Effector CD4-positive, alpha-beta T cell (primary cell): ENCODE data around the gene ARPC5.

Experiments used
- DNase-seq: peaks from one replicate; pipeline ENCODE4 v3.0.0-alpha.2; 2020

Gene ARPC5

GRCh38 chr1:183609759-183610452 lies 25.7 kb downstream of the ARPC5 start:
- no peak for DNase-seq

GRCh38 chr1:183609313-183609712 lies 26.3 kb downstream of the ARPC5 start:
- no peak for DNase-seq

- no peak for DNase-seq
Measured at GRCh38 chr1:183607322-183607980, 28.1 kb downstream of the ARPC5 start.

GRCh38 chr1:183605904-183606303 lies 29.7 kb downstream of the ARPC5 start:
- no peak for DNase-seq

- DNase-seq, result no peak
Measured at GRCh38 chr1:183604815-183605214, 30.8 kb downstream of the ARPC5 start.

GRCh38 chr1:183604038-183604808 lies 31.4 kb downstream of the ARPC5 start:
- no peak for DNase-seq

DNA sequence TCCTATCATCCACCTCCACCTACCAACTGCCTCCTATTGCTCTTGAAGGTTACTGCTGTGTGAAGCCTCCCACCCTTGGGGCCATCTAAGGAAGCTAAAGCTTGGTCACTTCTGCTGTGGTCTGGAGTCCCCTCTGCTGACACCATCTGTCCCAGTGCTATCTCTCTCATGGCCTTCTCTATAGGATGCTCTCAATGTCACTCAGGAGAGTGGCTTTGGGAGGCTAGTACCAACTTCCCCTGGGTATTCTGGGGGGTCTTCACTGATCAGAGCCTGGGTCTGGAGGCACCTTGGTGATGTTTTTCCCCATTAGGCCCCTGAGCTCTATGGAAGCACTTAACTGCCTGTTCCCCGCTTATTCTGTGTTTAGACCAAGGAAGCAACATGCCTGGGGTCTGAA lies 33.1 kb downstream of the ARPC5 start:
- no peak for DNase-seq

- DNase-seq, result no peak
Measured at GRCh38 chr1:183600634-183601033, 34.9 kb downstream of the ARPC5 start.

GRCh38 chr1:183600136-183600535 lies 35.4 kb downstream of the ARPC5 start:
- DNase-seq, result no peak

- no peak for DNase-seq
Measured at GRCh38 chr1:183598386-183598785, 37.2 kb downstream of the ARPC5 start.

GRCh38 chr1:183597656-183598347 lies 37.8 kb downstream of the ARPC5 start:
- DNase-seq, result no peak

DNA sequence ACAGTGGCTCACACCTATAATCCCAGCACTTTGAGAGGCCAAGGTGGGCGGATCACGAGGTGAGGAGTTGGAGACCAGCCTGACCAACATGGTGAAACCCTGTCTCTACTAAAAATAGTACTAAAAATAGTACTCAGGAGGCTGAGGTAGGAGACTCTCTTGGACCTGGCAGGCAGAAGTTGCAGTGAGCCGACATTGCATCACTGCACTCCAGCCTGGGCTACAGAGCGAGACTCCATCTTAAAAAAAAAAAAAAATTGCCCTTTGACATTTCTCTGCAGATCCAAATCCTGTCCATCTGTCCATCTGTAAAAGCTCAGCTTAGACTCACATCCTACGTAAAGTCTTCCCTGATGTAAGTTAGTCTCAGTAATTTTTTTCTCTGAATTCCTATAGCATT lies 39.1 kb downstream of the ARPC5 start:
- DNase-seq, result no peak

GRCh38 chr1:183595537-183595936 lies 40.0 kb downstream of the ARPC5 start:
- no peak for DNase-seq

DNA sequence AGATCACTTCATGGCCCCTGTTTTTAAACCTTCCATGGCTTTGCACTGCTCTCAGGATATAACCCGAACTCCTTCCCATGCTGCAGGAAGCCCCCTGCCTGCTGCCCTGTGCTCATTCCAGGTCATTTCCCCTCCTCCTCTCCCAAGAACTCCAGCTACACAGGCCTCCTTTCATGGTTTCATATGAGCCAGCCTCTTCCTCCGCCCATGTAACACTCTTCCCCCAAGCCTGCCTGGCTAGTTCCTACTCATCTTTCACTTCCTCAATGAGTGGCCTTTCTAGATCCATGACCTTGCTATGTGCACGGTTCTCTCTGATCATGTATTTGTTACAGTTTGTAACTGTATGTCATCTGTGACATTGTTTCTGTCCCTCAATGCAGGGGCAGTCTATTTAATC lies 42.2 kb downstream of the ARPC5 start:
- no peak for DNase-seq

GRCh38 chr1:183592733-183593132 lies 42.9 kb downstream of the ARPC5 start:
- DNase-seq, result no peak

DNA sequence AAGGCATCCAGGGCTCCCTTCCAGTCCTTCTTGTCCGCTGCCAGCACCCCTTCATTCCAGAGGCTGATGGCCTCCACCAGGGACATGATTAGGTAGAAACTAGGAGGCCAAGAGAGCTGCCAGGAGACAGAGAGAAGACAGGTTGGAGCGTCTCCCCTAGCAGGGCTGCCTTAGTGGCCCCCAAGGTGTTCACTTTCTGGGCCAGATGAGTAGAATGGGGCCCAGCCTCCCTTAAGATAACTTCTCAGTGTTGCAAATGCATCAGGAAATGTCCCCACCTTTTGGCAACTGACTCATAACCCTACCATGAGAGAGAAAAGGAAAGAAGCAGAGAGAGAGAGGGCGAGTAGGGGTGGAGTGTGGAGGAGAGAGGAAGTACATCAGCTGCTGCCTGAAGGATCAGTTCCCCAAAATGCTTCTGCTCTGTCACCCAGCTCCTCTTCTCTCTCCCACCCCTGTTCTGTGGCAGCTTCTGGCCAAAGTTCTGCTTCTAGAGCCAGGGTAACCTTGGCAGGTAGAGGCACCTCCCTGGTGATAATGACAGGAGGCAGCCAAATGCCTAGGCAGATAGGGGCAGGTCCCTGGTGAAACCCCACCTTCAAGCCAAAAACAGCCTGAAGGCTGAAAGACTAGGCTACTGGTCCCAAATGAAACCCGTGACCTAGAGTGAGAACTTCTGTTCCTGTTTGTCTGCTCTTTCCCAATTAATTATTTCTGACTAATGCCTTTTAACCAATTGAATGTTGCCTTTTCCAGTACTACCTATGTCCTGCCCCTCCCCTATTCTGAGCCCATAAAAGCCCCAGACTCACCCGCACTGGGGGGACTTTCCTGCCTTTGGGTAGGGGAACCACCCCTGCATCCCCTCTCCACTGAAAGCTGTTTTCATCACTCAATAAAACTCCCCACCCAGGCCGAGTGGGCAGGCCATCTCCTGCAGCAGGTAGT lies 45.1 kb downstream of the ARPC5 start, which contains the start of gene NCF2:
Gene NCF2, minus strand, starts transcription at position 216 of the 948 bp plus-strand sequence. Its CDS starts 130 bp downstream, at position 86.
- DNase-seq, result no peak

- no peak for DNase-seq
Measured at GRCh38 chr1:183589874-183590243, 45.7 kb downstream of the ARPC5 start.

GRCh38 chr1:183589384-183589783 lies 46.2 kb downstream of the ARPC5 start:
- no peak for DNase-seq

- DNase-seq, result no peak
Measured at GRCh38 chr1:183588827-183589226, 46.8 kb downstream of the ARPC5 start.

GRCh38 chr1:183586926-183587325 lies 48.7 kb downstream of the ARPC5 start:
- no peak for DNase-seq

DNA sequence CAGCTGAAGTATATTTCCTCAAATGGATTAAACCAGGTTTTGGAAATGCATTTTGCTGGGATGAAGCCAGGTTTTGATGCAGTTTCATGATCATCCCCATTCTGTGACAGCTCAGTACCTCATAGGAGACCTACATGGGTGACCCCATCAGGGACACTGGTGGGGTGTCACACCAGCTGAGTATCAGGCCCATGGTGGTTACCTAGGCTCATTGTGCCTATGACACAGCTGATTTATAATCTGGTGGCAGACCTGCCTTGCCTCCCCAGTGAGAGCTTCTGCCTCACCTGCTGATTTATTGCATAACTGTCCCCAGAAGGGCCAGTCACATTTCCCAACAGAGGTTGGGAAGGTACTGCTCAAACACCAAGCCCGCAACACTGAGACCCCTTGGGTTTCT lies 49.1 kb downstream of the ARPC5 start:
- no peak for DNase-seq

- DNase-seq, result no peak
Measured at GRCh38 chr1:183585038-183585437, 50.5 kb downstream of the ARPC5 start.
